OCI-LY3 (cell line): Measurements from ENCODE around the gene TMEM132C.

Source experiments
- EZH2phosphoT487 ChIP-seq: fragments of 200-600 bp; shearing (Covaris generic); IDR thresholded peaks from 2 replicates; pipeline ENCODE4 v1.6.1; 2018; ENCODE audit warnings: antibody characterized with exemption, mixed run types, low read depth
- TF ChIP-seq, protein P1 (sequence below): fragments of 200-600, 300-600 bp; sonication (generic); IDR thresholded peaks from 2 replicates; pipeline ENCODE4 v1.5.1; 2014; ENCODE audit warnings: antibody characterized with exemption, low read length, low read depth

DNA sequence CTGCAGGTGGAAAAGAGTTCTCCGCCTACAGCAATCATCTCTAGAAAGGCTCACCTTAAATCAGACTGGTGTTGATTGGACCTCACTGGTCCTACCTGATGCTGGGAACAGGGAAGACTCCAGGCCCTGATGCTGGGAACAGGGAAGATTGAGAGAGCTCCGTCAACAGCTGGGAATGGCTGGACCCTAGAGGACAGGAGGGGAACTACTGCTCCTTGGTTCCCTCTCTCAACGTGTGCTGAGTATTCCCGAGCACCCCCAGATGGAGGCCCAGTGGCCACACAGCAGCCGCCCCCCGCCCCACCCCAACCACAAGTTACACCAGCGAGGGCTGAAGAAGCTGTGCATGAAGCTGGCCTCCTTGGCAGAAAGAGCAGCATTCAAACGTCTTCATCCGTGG lies 316.5 kb downstream of the TMEM132C start:
- TF ChIP-seq EZH2phosphoT487: no peak
- TF ChIP-seq, protein P1, sequence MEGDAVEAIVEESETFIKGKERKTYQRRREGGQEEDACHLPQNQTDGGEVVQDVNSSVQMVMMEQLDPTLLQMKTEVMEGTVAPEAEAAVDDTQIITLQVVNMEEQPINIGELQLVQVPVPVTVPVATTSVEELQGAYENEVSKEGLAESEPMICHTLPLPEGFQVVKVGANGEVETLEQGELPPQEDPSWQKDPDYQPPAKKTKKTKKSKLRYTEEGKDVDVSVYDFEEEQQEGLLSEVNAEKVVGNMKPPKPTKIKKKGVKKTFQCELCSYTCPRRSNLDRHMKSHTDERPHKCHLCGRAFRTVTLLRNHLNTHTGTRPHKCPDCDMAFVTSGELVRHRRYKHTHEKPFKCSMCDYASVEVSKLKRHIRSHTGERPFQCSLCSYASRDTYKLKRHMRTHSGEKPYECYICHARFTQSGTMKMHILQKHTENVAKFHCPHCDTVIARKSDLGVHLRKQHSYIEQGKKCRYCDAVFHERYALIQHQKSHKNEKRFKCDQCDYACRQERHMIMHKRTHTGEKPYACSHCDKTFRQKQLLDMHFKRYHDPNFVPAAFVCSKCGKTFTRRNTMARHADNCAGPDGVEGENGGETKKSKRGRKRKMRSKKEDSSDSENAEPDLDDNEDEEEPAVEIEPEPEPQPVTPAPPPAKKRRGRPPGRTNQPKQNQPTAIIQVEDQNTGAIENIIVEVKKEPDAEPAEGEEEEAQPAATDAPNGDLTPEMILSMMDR: no peak
